Activated T-cell treated with anti-CD3 and anti-CD28 coated beads for 4 hours (primary cell): Measurements from ENCODE around the gene TMEM127.
"Not testable (repeated sequence)": the region's sequence is repeated elsewhere in the genome, so short reads cannot be mapped to it uniquely, and the experiment has no call there.

Source experiments
- DNase-seq: peaks from one replicate; pipeline ENCODE4 v3.0.0-alpha.2; 2020

The TMEM127 gene

GRCh38 chr2:96265840-96266679, at the start of gene TMEM127, which contains the start of gene CIAO1:
Gene TMEM127, minus strand, starts transcription at chr2:96265997. Its CDS starts 616 bp downstream, at chr2:96265381.
Gene CIAO1, plus strand, starts transcription at chr2:96266225. Its CDS starts 126 bp downstream, at chr2:96266351.
- DNase-seq, result peak; percentile 95

GRCh38 chr2:96315005-96315399, 49.2 kb upstream of the TMEM127 start:
- no peak for DNase-seq

- no peak for DNase-seq
Measured at GRCh38 chr2:96308248-96308647, 42.5 kb upstream of the TMEM127 start.

GRCh38 chr2:96306370-96306769, 40.6 kb upstream of the TMEM127 start:
- DNase-seq, result no peak

- no peak for DNase-seq
Measured at GRCh38 chr2:96305979-96306308, 40.1 kb upstream of the TMEM127 start.

GRCh38 chr2:96305091-96305978, 39.5 kb upstream of the TMEM127 start, which contains the start of gene SNRNP200:
Gene SNRNP200, minus strand, starts transcription at chr2:96305546. Its CDS starts 109 bp downstream, at chr2:96305437.
- DNase-seq, result peak; percentile 88

- DNase-seq, result no peak
Measured at GRCh38 chr2:96304606-96305005, 38.8 kb upstream of the TMEM127 start.

GRCh38 chr2:96301865-96302264, 36.1 kb upstream of the TMEM127 start:
- DNase-seq, result no peak

GRCh38 chr2:96296925-96297324, 31.1 kb upstream of the TMEM127 start:
- DNase-seq, result no peak

- not testable (repeated sequence) for DNase-seq
Measured at GRCh38 chr2:96294271-96294670, 28.5 kb upstream of the TMEM127 start.

- no peak for DNase-seq
Measured at GRCh38 chr2:96291751-96292150, 26.0 kb upstream of the TMEM127 start.

- DNase-seq, result no peak
Measured at GRCh38 chr2:96287273-96287856, 21.6 kb upstream of the TMEM127 start.

GRCh38 chr2:96276787-96277499, 11.1 kb upstream of the TMEM127 start:
- no peak for DNase-seq

- DNase-seq, result no peak
Measured at GRCh38 chr2:96274355-96275056, 8.7 kb upstream of the TMEM127 start.

- no peak for DNase-seq
Measured at GRCh38 chr2:96273763-96274162, 8.0 kb upstream of the TMEM127 start.

- DNase-seq, result no peak
Measured at GRCh38 chr2:96271995-96272394, 6.2 kb upstream of the TMEM127 start.

GRCh38 chr2:96267159-96267971, 1.6 kb upstream of the TMEM127 start:
- DNase-seq, result peak; percentile 15

- no peak for DNase-seq
Measured at GRCh38 chr2:96265349-96265839, 403 bp downstream of the TMEM127 start.

- DNase-seq, result no peak
Measured at GRCh38 chr2:96264656-96265348, 995 bp downstream of the TMEM127 start.

GRCh38 chr2:96264086-96264485, 1.7 kb downstream of the TMEM127 start:
- DNase-seq, result no peak
